Left colon (tissue), 2 donors: ENCODE results near the gene BTBD3. TPM values are rescaled to one million over a fixed set of nuclear protein-coding genes. Genes with fewer than 3 reads are reported as not detected.

Experiments used
- ATAC-seq: fragments of 200-7000 bp; cut with Tn5 transposase; one replicate; pipeline ENCODE4 v1.9.1; 2020; ENCODE audit warnings: mild to moderate bottlenecking, moderate library complexity
- DNase-seq, 2 donors: peaks; one replicate each; pipeline ENCODE4 v3.0.0-alpha.2; 2020
- intact Hi-C, 2 donors: fragments of 100-400 bp; cut with DNase I in 1 of 2; cut with micrococcal nuclease in 1 of 2; formaldehyde crosslinking; loops; one replicate each; pipeline versions ENCODE4 v1.11.2 to v1.14.0; 2022; cut with DNase I, micrococcal nuclease
- total RNA-seq, 2 donors: library from RNA; stranded (reverse); fragmentation: NEBNext Ultra II Directional; extraction: Animal tissue kit (Norgen Biotek cat#: 25700); gene quantifications; one replicate each; pipeline ENCODE4 v1.2.1, GENCODE V29; 2021
- donor health status: DM: no; HTN: no; CAD: no.
- donor health status: DM: yes; HTN: yes; CAD: no.

Gene BTBD3
- total RNA-seq, 2 donors from 2014 or later, result 43.7 to 62.1 TPM

GRCh38 chr20:11912013-11912658, 5.6 kb upstream of the BTBD3 start:
- peak in 1 of 2 donors; percentile 24 for DNase-seq
- intact Hi-C loops, result no loop called here
- peak; percentile 78 for ATAC-seq

DNA sequence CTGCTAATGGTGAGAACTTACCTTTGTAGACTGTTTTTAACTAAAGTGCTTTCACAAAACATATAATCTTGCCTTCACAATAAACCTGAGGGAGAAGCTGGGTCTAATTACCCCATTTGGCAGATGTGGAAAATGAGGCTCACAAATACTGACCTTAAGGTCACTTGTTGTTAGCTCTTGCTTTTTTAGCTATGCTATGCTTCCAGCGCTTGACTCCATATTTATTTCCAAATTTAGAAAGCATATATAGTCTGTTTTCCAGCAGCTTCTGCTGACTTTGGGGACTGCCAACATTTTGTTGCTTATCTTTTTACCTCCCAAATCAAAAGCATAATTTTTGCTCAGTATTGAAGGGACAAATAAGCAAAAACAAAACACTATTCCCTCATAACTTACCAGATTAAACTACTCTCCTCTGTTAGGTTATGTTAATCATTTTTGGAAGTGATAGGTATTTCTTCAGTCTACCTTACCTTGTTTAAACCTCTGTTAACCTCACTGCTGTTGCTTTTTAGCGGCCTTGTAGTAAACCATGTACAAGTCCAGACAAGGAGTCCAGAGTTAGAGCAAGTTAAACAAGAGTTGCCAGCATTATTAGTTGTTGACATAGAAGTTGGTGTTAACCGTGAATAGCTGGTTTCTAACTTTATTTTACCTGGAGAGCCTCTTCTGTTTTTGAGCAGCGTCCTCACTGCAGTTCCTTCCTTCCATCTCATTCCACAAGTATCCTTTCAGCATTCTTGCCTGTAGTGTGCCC, 4.9 kb upstream of the BTBD3 start:
- intact Hi-C loops, result no loop called here
- DNase-seq, result no peak
- ATAC-seq, result no peak

GRCh38 chr20:11918391-11918845, 725 bp downstream of the BTBD3 start:
- DNase-seq, result no peak
- peak; percentile 12 for ATAC-seq
- intact Hi-C loops, result no loop called here

DNA sequence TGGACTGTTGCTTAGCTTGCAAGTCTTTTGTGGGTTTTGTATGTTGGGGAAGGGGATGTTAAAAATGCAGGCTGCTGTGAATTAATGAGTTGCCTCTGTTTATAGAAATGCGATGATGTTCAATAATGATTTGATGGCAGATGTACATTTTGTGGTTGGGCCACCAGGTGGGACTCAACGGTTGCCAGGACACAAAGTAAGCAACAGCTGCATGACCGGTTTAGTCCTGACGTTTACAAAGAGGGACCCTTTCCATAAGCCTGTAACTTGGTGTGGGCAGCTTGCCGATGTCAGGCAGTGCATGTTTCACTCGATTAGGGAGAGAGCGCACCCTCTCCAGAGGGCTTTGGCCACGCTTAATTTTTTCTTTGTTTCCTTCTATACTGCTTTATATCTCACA, 1.3 kb downstream of the BTBD3 start:
- peak; percentile 28 for ATAC-seq
- intact Hi-C loops, result no loop called here
- no peak for DNase-seq

GRCh38 chr20:11919581-11919980, 1.9 kb downstream of the BTBD3 start:
- ATAC-seq, result no peak
- DNase-seq, result no peak
- intact Hi-C loops, result no loop called here

DNA sequence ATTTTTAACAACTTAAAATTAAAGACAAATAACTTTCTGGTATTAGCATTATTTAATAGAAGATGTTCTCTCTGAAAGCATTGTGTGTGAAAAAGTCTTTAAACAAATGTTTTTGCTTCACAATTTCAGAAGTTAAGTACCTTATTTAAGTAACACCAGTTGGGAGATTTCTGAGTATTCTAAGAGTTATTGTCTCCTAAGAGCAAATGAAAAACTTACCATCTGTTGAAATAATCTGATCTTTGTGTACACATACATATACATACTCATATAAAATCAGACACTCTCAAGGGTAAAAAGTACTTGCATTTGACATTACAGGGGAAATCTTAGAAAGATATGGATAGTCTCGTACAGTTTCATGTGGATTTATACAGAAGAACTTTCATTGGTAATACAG, 2.4 kb downstream of the BTBD3 start:
- no peak for ATAC-seq

GRCh38 chr20:11921321-11921720, 3.6 kb downstream of the BTBD3 start:
- DNase-seq, result no peak
- ATAC-seq, result no peak
- intact Hi-C loops, result no loop called here

More for the DNA sequence above, 2.4 kb downstream of the BTBD3 start:
- no peak for DNase-seq
- intact Hi-C loops, result no loop called here

DNA sequence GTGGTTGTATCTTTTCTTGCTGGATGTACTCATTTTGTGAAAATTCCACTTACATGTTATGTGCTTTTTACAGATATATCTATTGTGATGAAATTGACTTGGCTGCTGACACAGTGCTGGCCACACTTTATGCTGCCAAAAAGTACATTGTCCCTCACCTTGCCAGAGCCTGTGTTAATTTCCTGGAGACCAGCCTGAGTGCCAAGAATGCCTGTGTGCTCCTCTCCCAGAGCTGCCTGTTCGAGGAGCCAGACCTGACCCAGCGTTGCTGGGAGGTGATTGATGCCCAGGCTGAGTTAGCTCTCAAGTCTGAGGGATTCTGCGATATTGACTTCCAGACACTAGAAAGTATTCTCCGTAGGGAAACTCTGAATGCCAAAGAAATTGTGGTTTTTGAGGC, 4.9 kb downstream of the BTBD3 start:
- intact Hi-C loops, result no loop called here
- DNase-seq (no peak), ATAC-seq (no peak)

DNA sequence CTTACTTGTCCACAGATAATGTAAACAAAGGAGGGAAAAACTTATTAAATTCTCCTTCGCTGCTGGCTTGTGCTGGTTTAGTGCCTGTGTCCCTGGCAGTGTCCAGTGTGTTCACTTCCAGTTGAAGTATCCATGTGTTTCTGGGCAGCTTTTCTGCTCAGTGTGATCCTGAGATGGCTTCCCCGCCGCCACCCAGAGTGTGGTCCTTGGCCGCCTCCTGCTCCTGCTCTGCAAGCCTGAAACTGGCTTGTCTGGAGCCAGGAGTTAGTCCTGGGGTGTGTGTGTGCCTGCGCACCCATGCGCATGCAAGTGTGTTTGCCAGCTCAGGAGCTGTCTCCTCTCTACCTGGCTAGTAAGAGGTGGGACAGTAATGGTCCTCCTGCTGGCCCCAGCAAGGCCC, 7.2 kb downstream of the BTBD3 start:
- intact Hi-C loops, result no loop called here
- ATAC-seq (no peak), DNase-seq (no peak)

GRCh38 chr20:11926292-11926998, 8.8 kb downstream of the BTBD3 start:
- intact Hi-C loops, result no loop called here
- no peak for DNase-seq
- no peak for ATAC-seq

GRCh38 chr20:11929947-11930346, 12.3 kb downstream of the BTBD3 start:
- ATAC-seq (no peak), DNase-seq (no peak)
- intact Hi-C loops, result no loop called here

GRCh38 chr20:11935212-11936154, 17.8 kb downstream of the BTBD3 start:
- DNase-seq (no peak), ATAC-seq (peak; percentile 45)
- intact Hi-C loops, result no loop called here

GRCh38 chr20:11936157-11936556, 18.5 kb downstream of the BTBD3 start:
- DNase-seq, result no peak
- no peak for ATAC-seq
- intact Hi-C loops, result no loop called here

DNA sequence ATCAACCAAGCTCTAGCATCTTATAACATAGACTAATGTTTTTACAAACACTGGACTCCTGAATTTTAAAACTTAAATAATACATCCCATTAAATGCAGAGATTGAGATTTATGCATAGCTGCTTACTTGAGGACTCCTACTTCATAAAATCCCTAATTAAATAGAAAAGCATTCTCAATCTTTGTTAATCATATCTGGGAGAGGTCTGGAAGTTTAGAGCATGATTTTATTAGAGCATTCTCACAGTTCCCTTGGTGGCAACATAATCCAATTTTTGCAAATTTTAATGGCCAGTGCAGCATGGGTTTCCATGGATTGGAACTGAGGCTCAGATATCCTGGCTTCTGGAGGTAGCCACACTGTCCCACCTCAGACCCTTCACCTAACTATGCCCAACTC, 19.5 kb downstream of the BTBD3 start:
- ATAC-seq (no peak), DNase-seq (no peak)
- intact Hi-C loops, result no loop called here

- peak; percentile 97 for ATAC-seq
- intact Hi-C loops, result no loop called here
- no peak for DNase-seq
These were observed 24.0 kb downstream of the BTBD3 start for GRCh38 chr20:11941593-11942246.

DNA sequence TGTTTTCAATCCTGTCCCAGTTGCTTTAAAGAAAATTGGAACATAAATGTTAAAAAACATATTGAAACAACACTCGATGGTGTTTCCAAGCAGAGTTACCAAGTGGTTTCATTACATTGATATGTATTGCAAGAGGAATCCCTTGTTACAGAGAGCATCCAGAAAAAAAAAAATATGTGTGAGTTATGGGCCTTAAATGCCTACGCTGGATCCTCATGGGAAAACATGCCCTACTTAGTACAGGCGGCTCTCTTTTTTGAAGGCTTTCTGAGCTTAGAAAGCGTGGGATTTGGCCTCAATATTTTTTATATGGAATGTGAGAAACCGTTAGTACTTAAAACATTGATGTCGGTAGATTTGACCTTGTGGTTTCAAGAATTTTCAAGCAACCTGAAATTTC, 26.1 kb downstream of the BTBD3 start:
- intact Hi-C loops, result no loop called here
- ATAC-seq, result no peak
- DNase-seq, result no peak

- ATAC-seq (peak; percentile 23), DNase-seq (no peak)
- intact Hi-C loops, result no loop called here
These were observed 31.1 kb downstream of the BTBD3 start for GRCh38 chr20:11948806-11949205.

GRCh38 chr20:11949711-11950110, 32.0 kb downstream of the BTBD3 start:
- peak; percentile 94 for ATAC-seq
- intact Hi-C loops, result no loop called here
- DNase-seq, result peak; percentile 33 to 49
